ENCODE data around the gene HCN4. TPM values are rescaled to one million over a fixed set of nuclear protein-coding genes. Genes with fewer than 3 reads are reported as not detected.

The HCN4 gene
- total RNA-seq, 5 donors from 2014 or later (not counting 1 experiment from before 2014, with no cell fraction given), result not detected

DNA sequence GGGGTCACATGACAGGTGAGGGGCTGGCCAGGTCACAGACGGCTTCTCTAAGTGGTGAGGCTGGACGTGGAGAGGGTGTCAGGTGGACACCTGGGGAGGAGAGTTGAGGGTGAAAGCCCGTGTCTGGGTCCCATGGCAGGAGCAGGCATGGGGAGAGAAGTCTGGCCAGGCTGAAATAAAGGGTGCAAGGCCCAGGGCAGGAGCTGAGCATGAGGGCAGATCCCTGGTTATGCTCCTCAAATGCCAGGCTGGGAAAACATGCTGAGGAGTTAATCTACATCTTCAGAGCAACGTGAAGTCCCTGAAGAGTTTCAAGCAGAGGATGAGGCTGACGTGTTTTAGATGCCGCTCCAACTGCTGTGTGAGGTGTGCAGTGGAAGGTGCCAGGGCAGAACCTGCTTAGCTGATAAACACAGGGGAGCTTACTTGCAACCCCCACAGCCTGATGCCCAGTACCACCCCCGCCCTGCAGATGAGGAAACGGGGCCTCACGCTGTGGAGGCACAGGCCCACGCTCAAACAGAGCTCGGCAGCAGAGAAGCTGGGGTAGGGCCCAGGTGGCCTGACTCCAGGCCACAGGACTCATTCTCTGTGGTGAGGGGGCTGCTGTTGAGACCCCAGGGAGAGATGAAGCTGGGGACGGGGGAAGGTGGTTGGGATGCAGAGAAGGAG, 40.5 kb downstream of the HCN4 start:
- H3K36me3 Mint-ChIP-seq, result no peaks in the 10 kb centered on the region
- peaks cover 0 to 28% of the 10 kb centered on the region in 2 experiments for H3K27me3 ChIP-seq (replicated peaks in 1 of 2; ENCODE audit: control insufficient read depth in 2 of 2, extremely low read depth in 1 of 2, insufficient read depth in 2 of 2, low read length in 1 of 2)
- no peaks in the 10 kb centered on the region for H3K9me3 ChIP-seq
- no peak for DNase-seq
- WGBS (ENCODE audit: insufficient coverage), result 65% methylated on average over 10 of the region's 12 CpGs
- peaks cover 0 to 7% of the 10 kb centered on the region in 2 experiments for H3K4me1 ChIP-seq (ENCODE audit: control insufficient read depth in 1 of 2, extremely low read depth in 1 of 2, insufficient read depth in 2 of 2, low read length in 2 of 2)
- H3K27ac ChIP-seq (ENCODE audit: low read length), result no peak overlapping the region
- H3K9me3 Mint-ChIP-seq, result no peaks in the 10 kb centered on the region
- ChIA-PET POLR2A (interaction anchor here in 1 of 2 donors (0.7 kb wide), 1 partner anchor 540 kb away, joined by 3 read pairs; no protein-coding TSS in a partner anchor), CTCF (no interaction called here)
- H3K36me3 ChIP-seq (ENCODE audit: control insufficient read depth in 2 of 2, extremely low read depth in 1 of 2, insufficient read depth in 1 of 2, low read length in 1 of 2), result no peaks in the 10 kb centered on the region
- H3K27me3 Mint-ChIP-seq, result peaks cover 3 to 14% of the 10 kb centered on the region in 2 donors
- H3K4me3 Mint-ChIP-seq, result no peak overlapping the region
- ATAC-seq (replicated peaks in 1 of 4), result no peak
- H3K4me1 Mint-ChIP-seq, result peaks cover 0 to 4% (median 0%) of the 10 kb centered on the region in 3 donors
- H3K4me3 ChIP-seq (ENCODE audit: control insufficient read depth in 1 of 2, extremely low read depth in 1 of 2, low read length in 1 of 2), result no peak overlapping the region
- H3K27ac Mint-ChIP-seq, result no peak overlapping the region

DNA sequence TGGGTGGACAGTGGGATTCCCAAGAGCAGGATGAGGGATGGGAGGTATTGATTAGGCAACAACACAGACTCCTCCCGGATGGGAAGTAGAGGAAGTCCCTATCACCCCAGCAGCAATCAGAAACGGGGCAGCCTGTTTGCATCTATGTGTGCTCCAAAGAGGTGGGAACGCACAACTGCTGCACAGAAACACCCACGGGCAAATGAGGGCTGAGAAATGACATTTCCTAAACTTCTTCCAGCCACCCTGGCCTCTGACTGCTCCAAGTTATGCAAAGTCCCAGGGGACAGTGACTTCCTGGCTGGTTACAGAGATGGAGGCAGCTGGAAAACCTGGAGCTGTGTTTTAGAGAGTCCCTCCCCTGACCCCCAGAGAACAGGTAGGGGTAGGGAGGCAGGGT, 42.6 kb downstream of the HCN4 start:
- Mint-ChIP-seq H3K27me3 (peaks cover 4 to 18% of the 10 kb centered on the region in 2 donors), H3K4me1 (peaks cover 0 to 4% (median 0%) of the 10 kb centered on the region in 3 donors), H3K4me3 (no peak overlapping the region), H3K36me3 (no peaks in the 10 kb centered on the region), H3K9me3 (no peaks in the 10 kb centered on the region), H3K27ac (no peak overlapping the region)
- no peak for ATAC-seq (replicated peaks in 1 of 4)
- peaks cover 0 to 7% of the 10 kb centered on the region in 2 experiments for H3K4me1 ChIP-seq (ENCODE audit: control insufficient read depth in 1 of 2, extremely low read depth in 1 of 2, insufficient read depth in 2 of 2, low read length in 2 of 2)
- CTCF ChIA-PET, result interaction anchor here in 1 of 2 donors (0.6 kb wide), 1 partner anchor 652 kb away, joined by 10 read pairs; no protein-coding TSS in a partner anchor
- H3K27ac ChIP-seq (ENCODE audit: low read length), result no peak overlapping the region
- no peaks in the 10 kb centered on the region for H3K9me3 ChIP-seq
- no peaks in the 10 kb centered on the region for H3K36me3 ChIP-seq (ENCODE audit: control insufficient read depth in 2 of 2, extremely low read depth in 1 of 2, insufficient read depth in 1 of 2, low read length in 1 of 2)
- peaks cover 0 to 32% of the 10 kb centered on the region in 2 experiments for H3K27me3 ChIP-seq (replicated peaks in 1 of 2; ENCODE audit: control insufficient read depth in 2 of 2, extremely low read depth in 1 of 2, insufficient read depth in 2 of 2, low read length in 1 of 2)
- POLR2A ChIA-PET, result no interaction called here
- H3K4me3 ChIP-seq (ENCODE audit: control insufficient read depth in 1 of 2, extremely low read depth in 1 of 2, low read length in 1 of 2), result no peak overlapping the region
- WGBS (ENCODE audit: insufficient coverage), result no CpG with 5 or more reads among the region's 4 CpGs
- no peak for DNase-seq

GRCh38 chr15:73325191-73325861, 43.4 kb downstream of the HCN4 start:
- Histone ChIP-seq H3K36me3 (ENCODE audit: control insufficient read depth in 2 of 2, extremely low read depth in 1 of 2, insufficient read depth in 1 of 2, low read length in 1 of 2) (no peaks in the 10 kb centered on the region), H3K9me3 (no peaks in the 10 kb centered on the region), H3K4me3 (ENCODE audit: control insufficient read depth in 1 of 2, extremely low read depth in 1 of 2, low read length in 1 of 2) (no peak overlapping the region), H3K27ac (ENCODE audit: low read length) (no peak overlapping the region), H3K4me1 (ENCODE audit: control insufficient read depth in 1 of 2, extremely low read depth in 1 of 2, insufficient read depth in 2 of 2, low read length in 2 of 2) (peaks cover 0 to 7% of the 10 kb centered on the region in 2 experiments), H3K27me3 (replicated peaks in 1 of 2; ENCODE audit: control insufficient read depth in 2 of 2, extremely low read depth in 1 of 2, insufficient read depth in 2 of 2, low read length in 1 of 2) (peaks cover 0 to 39% of the 10 kb centered on the region in 2 experiments)
- Mint-ChIP-seq H3K4me3 (no peak overlapping the region), H3K27ac (no peak overlapping the region), H3K4me1 (peaks cover 0 to 4% (median 0%) of the 10 kb centered on the region in 3 donors), H3K36me3 (no peaks in the 10 kb centered on the region), H3K9me3 (no peaks in the 10 kb centered on the region), H3K27me3 (peaks cover 10 to 18% of the 10 kb centered on the region in 2 donors)
- ATAC-seq (replicated peaks in 1 of 4), result no peak
- POLR2A ChIA-PET, result no interaction called here
- WGBS (ENCODE audit: insufficient coverage), result 65% methylated on average over 24 of the region's 29 CpGs
- DNase-seq, result peak in 1 of 35 experiments; percentile 11
- CTCF ChIA-PET, result interaction anchor here in 1 of 2 donors (0.6 kb wide), 1 partner anchor 651 kb away, joined by 10 read pairs; no protein-coding TSS in a partner anchor

- H3K9me3 Mint-ChIP-seq, result no peaks in the 10 kb centered on the region
- ChIA-PET POLR2A (no interaction called here), CTCF (no interaction called here)
- peaks cover 16 to 18% of the 10 kb centered on the region in 2 donors for H3K27me3 Mint-ChIP-seq
- no peak overlapping the region for H3K27ac Mint-ChIP-seq
- H3K27me3 ChIP-seq (replicated peaks in 1 of 2; ENCODE audit: control insufficient read depth in 2 of 2, extremely low read depth in 1 of 2, insufficient read depth in 2 of 2, low read length in 1 of 2), result peaks cover 0 to 46% of the 10 kb centered on the region in 2 experiments
- H3K4me1 Mint-ChIP-seq, result peaks cover 0 to 4% (median 0%) of the 10 kb centered on the region in 3 donors
- no peak overlapping the region for H3K4me3 ChIP-seq (ENCODE audit: control insufficient read depth in 1 of 2, extremely low read depth in 1 of 2, low read length in 1 of 2)
- no peaks in the 10 kb centered on the region for H3K9me3 ChIP-seq
- H3K4me3 Mint-ChIP-seq, result no peak overlapping the region
- no peaks in the 10 kb centered on the region for H3K36me3 ChIP-seq (ENCODE audit: control insufficient read depth in 2 of 2, extremely low read depth in 1 of 2, insufficient read depth in 1 of 2, low read length in 1 of 2)
- WGBS (ENCODE audit: insufficient coverage), result 94% methylated on average over 14 of the region's 16 CpGs
- H3K4me1 ChIP-seq (ENCODE audit: control insufficient read depth in 1 of 2, extremely low read depth in 1 of 2, insufficient read depth in 2 of 2, low read length in 2 of 2), result peaks cover 0 to 7% of the 10 kb centered on the region in 2 experiments
- no peaks in the 10 kb centered on the region for H3K36me3 Mint-ChIP-seq
- DNase-seq (no peak), ATAC-seq (replicated peaks in 1 of 4) (no peak)
- H3K27ac ChIP-seq (ENCODE audit: low read length), result no peak overlapping the region
These were observed 44.1 kb downstream of the HCN4 start for GRCh38 chr15:73324496-73325170.

- DNase-seq (no peak), ATAC-seq (replicated peaks in 1 of 4) (no peak)
- ChIA-PET POLR2A (no interaction called here), CTCF (no interaction called here)
- Mint-ChIP-seq H3K4me3 (no peak overlapping the region), H3K4me1 (peaks cover 0 to 4% (median 0%) of the 10 kb centered on the region in 3 donors), H3K36me3 (no peaks in the 10 kb centered on the region), H3K27ac (no peak overlapping the region), H3K27me3 (peaks cover 20 to 22% of the 10 kb centered on the region in 2 donors), H3K9me3 (no peaks in the 10 kb centered on the region)
- no peaks in the 10 kb centered on the region for H3K36me3 ChIP-seq (ENCODE audit: control insufficient read depth in 2 of 2, extremely low read depth in 1 of 2, insufficient read depth in 1 of 2, low read length in 1 of 2)
- WGBS (ENCODE audit: insufficient coverage), result 93% methylated on average over 14 of the region's 16 CpGs
- no peaks in the 10 kb centered on the region for H3K9me3 ChIP-seq
- H3K27ac ChIP-seq (ENCODE audit: low read length), result no peak overlapping the region
- peaks cover 0 to 49% of the 10 kb centered on the region in 2 experiments for H3K27me3 ChIP-seq (replicated peaks in 1 of 2; ENCODE audit: control insufficient read depth in 2 of 2, extremely low read depth in 1 of 2, insufficient read depth in 2 of 2, low read length in 1 of 2)
- H3K4me1 ChIP-seq (ENCODE audit: control insufficient read depth in 1 of 2, extremely low read depth in 1 of 2, insufficient read depth in 2 of 2, low read length in 2 of 2), result peaks cover 0 to 7% of the 10 kb centered on the region in 2 experiments
- H3K4me3 ChIP-seq (ENCODE audit: control insufficient read depth in 1 of 2, extremely low read depth in 1 of 2, low read length in 1 of 2), result no peak overlapping the region
These were observed 44.8 kb downstream of the HCN4 start for GRCh38 chr15:73323956-73324355.

- Histone ChIP-seq H3K36me3 (ENCODE audit: control insufficient read depth in 2 of 2, extremely low read depth in 1 of 2, insufficient read depth in 1 of 2, low read length in 1 of 2) (no peaks in the 10 kb centered on the region), H3K9me3 (no peaks in the 10 kb centered on the region), H3K27me3 (replicated peaks in 1 of 2; ENCODE audit: control insufficient read depth in 2 of 2, extremely low read depth in 1 of 2, insufficient read depth in 2 of 2, low read length in 1 of 2) (peaks cover 0 to 54% of the 10 kb centered on the region in 2 experiments), H3K4me3 (ENCODE audit: control insufficient read depth in 1 of 2, extremely low read depth in 1 of 2, low read length in 1 of 2) (no peak overlapping the region), H3K4me1 (ENCODE audit: control insufficient read depth in 1 of 2, extremely low read depth in 1 of 2, insufficient read depth in 2 of 2, low read length in 2 of 2) (peaks cover 0 to 7% of the 10 kb centered on the region in 2 experiments), H3K27ac (ENCODE audit: low read length) (no peak overlapping the region)
- Mint-ChIP-seq H3K27ac (no peak overlapping the region), H3K4me1 (peaks cover 0 to 4% (median 0%) of the 10 kb centered on the region in 3 donors), H3K36me3 (no peaks in the 10 kb centered on the region), H3K27me3 (peaks cover 19 to 20% of the 10 kb centered on the region in 2 donors), H3K9me3 (no peaks in the 10 kb centered on the region), H3K4me3 (no peak overlapping the region)
- POLR2A ChIA-PET, result no interaction called here
- 92% methylated on average over 27 of the region's 30 CpGs for WGBS (ENCODE audit: insufficient coverage)
- CTCF ChIA-PET, result no interaction called here
- DNase-seq (no peak), ATAC-seq (replicated peaks in 1 of 4) (no peak)
These were observed 45.3 kb downstream of the HCN4 start for GRCh38 chr15:73323374-73323955.

All from T-cell (primary cell).